ENCODE results near the gene MOCS1. TPM values are rescaled to one million over a fixed set of nuclear protein-coding genes. Genes with fewer than 3 reads are reported as not detected.

The MOCS1 gene
- total and polyA plus RNA-seq, 2 experiments from 2014 or later: 17.2 to 28.1 TPM

- H3K4me3 Mint-ChIP-seq: no peak overlapping the region
- H4K20me1 ChIP-seq (replicated peaks; ENCODE audit: insufficient read depth): no peaks in the 10 kb centered on the region; the same call in 1 of the 2 replicates
- no peak overlapping the region for H3K4me3 ChIP-seq
- peaks cover 4% of the 10 kb centered on the region for H3K27me3 Mint-ChIP-seq (ENCODE audit: insufficient read depth, low read depth, poor library complexity)
- no peak overlapping the region for H3K4me2 ChIP-seq
- H3K9me2 ChIP-seq (ENCODE audit: insufficient read depth): peaks cover 5% of the 10 kb centered on the region; the same call in 1 of the 2 replicates
- no peak overlapping the region for H3K27ac Mint-ChIP-seq
- no peaks in the 10 kb centered on the region for H3K4me1 ChIP-seq (ENCODE audit: insufficient read depth)
- H3K36me3 ChIP-seq (ENCODE audit: insufficient read depth): no peaks in the 10 kb centered on the region
- H3K27me3 ChIP-seq (ENCODE audit: insufficient read depth): no peaks in the 10 kb centered on the region
- TF ChIP-seq ZNF114 (CRISPR knock-in tag; IDR thresholded peaks at IDR 0.05) (no peak), ZNF462 (CRISPR knock-in tag; IDR thresholded peaks at IDR 0.05) (no peak), JUNB (IDR thresholded peaks at IDR 0.05; ENCODE audit: unreplicated experiment) (no peak), CTCF (conservative IDR thresholded peaks at IDR 0.05; ENCODE audit: low read depth in 2 of 2) (no peak), REST (IDR thresholded peaks at IDR 0.05; ENCODE audit: unreplicated experiment) (no peak), EZH2phosphoT487 (IDR thresholded peaks at IDR 0.05; ENCODE audit: unreplicated experiment) (no peak), ZNF331 (CRISPR knock-in tag; IDR thresholded peaks at IDR 0.05; ENCODE audit: low read depth) (no peak), POLR2AphosphoS5 (IDR thresholded peaks at IDR 0.05; ENCODE audit: low read depth) (no peak), STAT1 (IDR thresholded peaks at IDR 0.05; ENCODE audit: unreplicated experiment) (no peak), NANOG (IDR thresholded peaks at IDR 0.05; ENCODE audit: borderline replicate concordance) (no peak), ETS1 (IDR thresholded peaks at IDR 0.05) (no peak), CREB1 (CRISPR knock-in tag; IDR thresholded peaks at IDR 0.05; ENCODE audit: low read depth) (no peak), EZH2 (IDR thresholded peaks at IDR 0.05; ENCODE audit: low read depth, unreplicated experiment) (no peak)
- no peak overlapping the region for H2AFZ ChIP-seq
- DNase-seq (ENCODE audit: low spot score) (no peak), ATAC-seq (no peak)
- no peaks in the 10 kb centered on the region; the same call in 2 of the 3 replicates for H3K36me3 Mint-ChIP-seq (ENCODE audit: low read depth)
- no peaks in the 10 kb centered on the region for H3F3A ChIP-seq (replicated peaks; ENCODE audit: low read depth)
- H3K4me1 Mint-ChIP-seq: peaks cover 23% of the 10 kb centered on the region
- H3K9me3 Mint-ChIP-seq: no peaks in the 10 kb centered on the region
- H3K79me2 ChIP-seq (replicated peaks; ENCODE audit: insufficient read depth): no peaks in the 10 kb centered on the region
- H3K27ac ChIP-seq (ENCODE audit: low read depth): no peak overlapping the region
Observed at GRCh38 chr6:39859025-39859424, 75.2 kb downstream of the MOCS1 start.
